GM21360 (cell line): Measurements from ENCODE around the gene LMO7.
"Not testable (repeated sequence)": the region's sequence is repeated elsewhere in the genome, so short reads cannot be mapped to it uniquely, and the experiment has no call there.

ENCODE experiments used
- ATAC-seq: cut with Tn5 transposase; IDR thresholded peaks from one replicate; pipeline ENCODE4 v1.9.1; 2021; ENCODE audit warnings: mild to moderate bottlenecking, moderate library complexity; ENCODE audit not compliant: unreplicated experiment

LMO7 gene

GRCh38 chr13:75695908-75696307, 59.8 kb downstream of the LMO7 start:
- peak; percentile 55 for ATAC-seq

GRCh38 chr13:75699062-75699461, 62.9 kb downstream of the LMO7 start:
- ATAC-seq, result no peak

GRCh38 chr13:75699717-75700116, 63.6 kb downstream of the LMO7 start:
- not testable (repeated sequence) for ATAC-seq

- ATAC-seq, result no peak
Observed at GRCh38 chr13:75700552-75700951, 64.4 kb downstream of the LMO7 start.

- no peak for ATAC-seq
Observed at GRCh38 chr13:75702476-75702875, 66.3 kb downstream of the LMO7 start.

DNA sequence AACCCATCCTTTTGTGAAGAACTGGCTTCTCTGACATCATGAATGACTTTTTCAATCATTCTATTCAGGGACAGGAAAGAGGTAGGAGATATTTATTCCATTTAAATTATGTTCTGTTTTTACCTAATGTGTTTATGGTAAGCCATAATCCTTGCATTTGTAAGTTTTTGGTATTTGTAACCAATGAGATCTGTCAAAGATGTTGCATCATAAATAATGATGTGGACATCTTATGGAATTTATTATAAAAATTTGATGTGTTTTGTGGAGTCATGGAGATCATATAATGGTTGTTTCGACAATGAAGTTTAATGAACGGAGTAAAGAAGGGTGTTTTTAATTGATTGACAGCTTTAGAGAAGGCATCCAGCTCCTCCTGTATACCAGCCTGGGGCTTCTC, 67.6 kb downstream of the LMO7 start:
- ATAC-seq, result no peak

DNA sequence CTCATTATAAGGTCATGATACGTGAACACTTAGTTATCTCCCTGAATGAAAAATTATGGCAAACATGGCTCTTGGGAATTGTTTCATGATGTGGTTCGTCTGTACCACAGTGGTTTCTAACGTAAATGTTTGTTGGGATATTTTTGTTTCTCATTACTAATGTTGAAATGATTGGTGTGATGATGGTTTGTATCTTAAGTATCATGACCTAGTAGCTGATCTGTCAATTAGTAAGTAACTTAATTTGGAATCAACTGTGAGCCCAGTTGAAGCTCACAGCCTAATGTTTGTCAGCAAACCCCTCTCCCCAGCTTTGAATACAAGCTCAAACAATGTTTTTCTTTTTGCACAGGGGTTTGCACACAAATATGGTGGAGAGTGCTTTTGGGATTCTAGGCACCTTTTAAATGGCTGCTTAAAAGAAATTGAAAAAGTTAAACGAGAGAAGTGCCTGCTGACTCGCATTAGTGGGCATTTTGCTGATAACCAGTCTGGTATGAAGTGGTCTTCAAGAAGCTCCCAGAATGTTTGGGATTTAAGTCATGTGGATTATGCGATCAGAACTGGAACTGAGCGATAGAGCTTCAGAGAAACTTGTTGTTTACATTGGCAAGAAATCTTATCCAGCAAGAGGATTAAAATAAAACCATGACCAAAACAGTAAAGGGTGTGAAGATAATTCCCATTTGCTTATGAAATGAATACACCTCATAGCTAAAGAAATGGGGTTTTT, 68.2 kb downstream of the LMO7 start:
- no peak for ATAC-seq

- no peak for ATAC-seq
Observed at GRCh38 chr13:75704927-75705288, 68.8 kb downstream of the LMO7 start.

DNA sequence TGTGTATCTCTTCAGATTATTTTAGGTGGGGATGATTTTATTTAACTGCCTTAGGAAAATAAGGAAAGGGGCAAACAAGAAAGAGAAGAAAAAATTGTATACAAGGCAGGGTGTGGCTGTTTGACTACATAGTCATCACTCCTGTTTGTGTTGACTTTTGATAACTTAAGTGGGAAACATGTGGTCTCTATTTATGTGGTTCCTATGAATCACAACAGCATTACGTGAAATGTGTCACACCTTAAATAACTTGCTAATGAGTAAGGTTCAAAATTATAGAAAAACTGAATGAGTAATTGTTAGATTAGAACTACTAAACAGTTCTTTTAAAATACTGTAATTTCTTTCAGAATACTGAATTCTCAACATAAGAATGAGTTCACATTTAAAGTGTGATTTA, 69.3 kb downstream of the LMO7 start:
- ATAC-seq, result no peak

- ATAC-seq, result no peak
Observed at GRCh38 chr13:75705908-75706307, 69.8 kb downstream of the LMO7 start.

GRCh38 chr13:75713852-75714251, 77.7 kb downstream of the LMO7 start:
- no peak for ATAC-seq

DNA sequence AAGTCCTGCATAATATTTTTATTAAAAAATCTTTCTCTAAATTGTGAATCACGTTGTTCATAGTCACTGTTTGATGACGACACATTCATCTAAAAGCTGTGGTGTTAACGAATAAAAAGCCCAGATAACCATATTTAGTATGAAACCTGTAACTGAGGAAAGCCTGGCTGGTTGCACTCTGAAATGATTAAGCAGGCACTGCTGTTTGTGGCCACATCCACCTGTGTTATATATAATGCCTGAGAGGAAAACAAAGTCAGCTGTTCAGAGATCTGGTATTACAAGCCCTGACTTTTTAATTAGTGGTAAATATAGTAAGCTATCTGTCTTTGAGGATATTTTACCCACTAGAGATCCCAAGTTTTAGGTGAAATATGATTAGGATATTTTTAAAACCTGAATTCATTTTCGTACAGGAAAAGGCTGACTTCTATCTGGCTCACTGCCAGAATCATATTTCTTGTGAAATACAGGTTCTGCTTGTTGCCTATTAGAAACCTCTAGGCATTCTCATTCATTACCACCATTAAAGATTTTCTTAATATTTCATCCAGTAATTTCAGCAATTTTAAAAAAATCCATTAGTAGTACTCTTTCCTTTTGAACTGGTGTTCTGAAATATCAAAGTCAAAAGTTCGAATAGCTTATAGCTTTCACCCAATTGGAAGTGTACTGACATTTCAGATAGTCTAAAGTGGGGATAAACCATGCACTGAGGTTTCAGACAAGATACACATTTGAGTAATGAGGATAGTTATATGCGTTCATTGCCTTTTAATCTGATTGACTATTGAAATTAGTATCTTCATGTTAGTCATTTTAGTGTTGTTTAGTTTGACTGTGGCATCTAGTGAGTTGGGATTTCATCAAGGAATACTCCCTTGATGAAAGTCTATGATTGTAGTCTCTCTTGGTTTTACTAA, 79.7 kb downstream of the LMO7 start:
- peak; percentile 96 for ATAC-seq

- ATAC-seq, result no peak
Observed at GRCh38 chr13:75717525-75717924, 81.4 kb downstream of the LMO7 start.

DNA sequence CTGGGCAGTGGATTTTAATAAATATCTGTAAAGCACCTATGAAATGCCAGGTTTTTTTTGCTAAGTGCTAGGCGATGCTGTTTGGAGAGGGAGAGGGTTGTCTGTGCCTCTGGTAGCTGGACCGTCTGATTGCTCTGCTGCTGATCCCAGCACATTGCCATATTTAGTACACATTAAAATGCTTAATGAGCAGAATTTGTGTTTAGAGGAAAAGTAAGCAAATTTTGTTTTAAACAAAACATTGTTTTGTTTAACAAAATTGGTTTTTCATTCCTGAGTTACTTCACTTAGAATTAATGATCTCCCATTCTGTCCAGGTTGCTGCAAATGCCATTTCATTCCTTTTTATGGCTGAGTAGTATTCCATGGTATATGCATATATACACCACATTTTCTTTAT, 85.2 kb downstream of the LMO7 start:
- ATAC-seq, result no peak

DNA sequence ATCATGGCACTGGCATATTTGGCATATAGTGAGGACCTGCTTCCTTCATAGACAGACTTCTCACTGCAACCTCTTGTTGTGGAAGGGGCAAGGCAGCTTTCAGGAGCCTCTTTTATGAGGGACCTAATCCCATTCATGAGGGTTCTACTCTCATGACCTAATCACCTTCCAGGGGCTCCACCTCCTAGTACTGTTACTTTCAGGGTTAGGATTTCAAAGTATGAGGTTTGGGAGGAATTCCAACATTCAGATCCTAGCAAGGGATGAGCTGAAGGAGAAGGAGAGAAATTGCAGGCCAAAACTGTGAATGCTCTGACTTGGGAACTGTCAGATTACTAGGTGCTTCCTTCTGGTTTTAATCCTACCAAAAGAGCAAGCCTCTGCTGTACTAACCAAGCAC, 87.8 kb downstream of the LMO7 start:
- ATAC-seq, result no peak

- ATAC-seq, result no peak
Observed at GRCh38 chr13:75724752-75725517, 88.8 kb downstream of the LMO7 start.

DNA sequence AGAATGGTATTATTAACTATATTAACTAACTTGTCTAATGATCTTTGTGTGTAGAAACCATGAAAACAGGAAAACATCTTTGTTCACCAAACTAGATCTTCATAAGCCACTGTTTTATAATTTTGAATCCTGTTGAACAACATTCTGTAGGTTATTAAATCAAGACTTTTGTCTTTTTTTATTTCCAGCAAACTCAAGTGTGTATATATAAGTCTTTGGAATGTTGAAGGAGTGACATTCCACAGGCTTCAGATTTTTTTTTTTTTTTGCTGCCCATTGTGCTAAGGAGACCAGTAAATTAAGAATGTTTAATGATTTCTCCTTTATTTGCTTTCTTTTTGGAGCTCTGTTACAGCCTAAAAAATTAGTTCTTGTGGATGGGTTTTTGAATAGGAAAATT, 89.6 kb downstream of the LMO7 start:
- ATAC-seq, result no peak

DNA sequence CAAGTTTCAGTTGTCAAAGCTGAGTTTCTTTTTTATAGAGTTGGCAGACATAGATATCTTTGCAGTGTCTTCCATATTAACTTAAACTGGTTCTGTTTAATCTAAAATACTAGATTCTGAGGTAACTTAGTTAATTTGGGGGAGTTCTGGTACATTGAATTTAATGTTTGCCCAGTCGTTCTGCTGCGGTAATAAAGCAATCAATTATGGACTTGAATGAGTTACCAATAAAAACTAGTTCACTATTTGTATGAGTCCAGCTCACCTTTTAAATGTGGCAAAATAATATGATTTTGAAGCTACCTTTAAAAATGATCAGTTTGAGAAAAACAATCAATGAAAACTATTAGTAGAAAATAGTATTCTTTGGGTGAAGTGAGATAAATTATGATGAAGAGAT, 90.2 kb downstream of the LMO7 start:
- no peak for ATAC-seq

DNA sequence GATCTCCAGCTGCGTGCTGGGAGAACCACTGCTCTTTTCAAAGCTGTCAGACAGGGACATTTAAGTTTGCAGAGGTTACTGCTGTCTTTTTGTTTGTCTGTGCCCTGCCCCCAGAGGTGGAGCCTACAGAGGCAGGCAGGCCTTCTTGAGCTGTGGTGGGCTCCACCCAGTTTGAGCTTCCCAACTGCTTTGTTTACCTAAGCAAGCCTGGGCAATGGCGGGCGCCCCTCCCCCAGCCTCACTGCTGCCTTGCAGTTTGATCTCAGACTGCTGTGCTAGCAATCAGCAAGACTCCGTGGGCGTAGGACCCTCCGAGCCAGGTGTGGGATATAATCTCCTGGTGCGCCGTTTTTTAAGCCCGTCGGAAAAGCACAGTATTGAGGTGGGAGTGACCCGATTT, 97.0 kb downstream of the LMO7 start:
- not testable (repeated sequence) for ATAC-seq

DNA sequence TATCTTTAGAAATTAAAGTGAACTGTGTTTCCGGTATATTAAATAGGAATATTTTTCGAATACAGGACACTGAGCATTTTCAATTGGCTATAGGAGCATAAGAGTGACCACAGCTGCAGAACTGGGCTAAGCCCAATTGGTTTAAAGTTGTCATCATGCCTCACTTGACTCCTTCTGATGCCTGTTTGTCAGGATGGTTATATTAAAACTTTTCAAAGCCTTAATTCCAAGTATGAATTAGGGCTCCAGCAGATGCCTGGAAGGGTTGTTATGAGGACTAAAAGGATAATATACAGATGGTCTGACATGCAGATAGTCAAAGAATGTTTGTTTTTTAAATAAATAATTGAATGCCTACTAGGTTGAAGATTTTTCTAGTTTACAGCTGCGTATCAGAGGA, 100.0 kb downstream of the LMO7 start:
- no peak for ATAC-seq

GRCh38 chr13:75738841-75739240, 102.7 kb downstream of the LMO7 start:
- no peak for ATAC-seq
